H1 (cell line): Measurements from ENCODE around the gene TBCD. TPM values are rescaled to one million over a fixed set of nuclear protein-coding genes. Genes with fewer than 3 reads are reported as not detected.

Source experiments
- CTCF ChIA-PET: fragments of 300-600 bp; sonication (Branson Sonifier 250); formaldehyde crosslinking; loops from one replicate; lab custom pipeline; 2021; ENCODE audit not compliant: partially characterized antibody; lab: Charles Lee
- POLR2A ChIA-PET: fragments of 300-600 bp; sonication (Branson Sonifier 250); formaldehyde crosslinking; loops from one replicate; lab custom pipeline; 2021; ENCODE audit warnings: inconsistent platforms; ENCODE audit not compliant: partially characterized antibody; lab: Charles Lee
- DNase-seq, 2 experiments: peaks; one replicate each; pipeline versions ENCODE4 v3.0.0 to v3.0.0-alpha.2; 2010 to 2022; ENCODE audit warnings: low spot score in 2 of 2, low read depth in 1 of 2, mixed read lengths in 1 of 2
- FAIRE-seq: peaks from 2 replicates; lab custom pipeline; 2011; peaks lifted over from hg19 to GRCh38; lab: Jason Lieb, UNC
- H2AFZ ChIP-seq: 2 replicates; pipeline ENCODE4 v1.8.1; 2012; ENCODE audit warnings: low read length, inconsistent platforms
- H2AK5ac ChIP-seq: 2 replicates; pipeline ENCODE4 v1.6.1; 2013; ENCODE audit warnings: low read depth, low read length
- H2BK120ac ChIP-seq: replicated peaks from 2 replicates; pipeline ENCODE3; 2013; ENCODE audit warnings: low read depth, low read length, inconsistent platforms
- H2BK12ac ChIP-seq: 2 replicates; pipeline ENCODE4 v1.6.1; 2013; ENCODE audit warnings: low read depth, low read length
- H2BK15ac ChIP-seq: 2 replicates; pipeline ENCODE4 v1.6.1; 2013; ENCODE audit warnings: low read length
- H2BK20ac ChIP-seq: 2 replicates; pipeline ENCODE4 v1.6.1; 2013; ENCODE audit warnings: low read length
- H2BK5ac ChIP-seq: 2 replicates; pipeline ENCODE4 v1.6.1; 2013; ENCODE audit warnings: low read depth, low read length
- H3K14ac ChIP-seq: 2 replicates; pipeline ENCODE4 v1.6.1; 2013; ENCODE audit warnings: inconsistent platforms; ENCODE audit not compliant: insufficient read length
- H3K18ac ChIP-seq: 2 replicates; pipeline ENCODE4 v1.6.1; 2013; ENCODE audit warnings: low read length; ENCODE audit errors: extremely low read depth
- H3K23ac ChIP-seq: 2 replicates; pipeline ENCODE4 v1.6.1; 2013; ENCODE audit warnings: inconsistent platforms; ENCODE audit not compliant: insufficient read length
- H3K23me2 ChIP-seq: 2 replicates; pipeline ENCODE4 v1.6.1; 2013; ENCODE audit warnings: low read depth, low read length
- H3K27ac ChIP-seq: 2 replicates; pipeline ENCODE4 v1.6.1; 2011; ENCODE audit warnings: low read depth, low read length, inconsistent platforms
- H3K27me3 ChIP-seq, 4 experiments: replicated peaks in 1 of 4; 1 replicate in 1 of 4; 2 replicates in 3 of 4; pipeline versions ENCODE4 v1.6.1 to v1.8.1; 2011 to 2013; ENCODE audit warnings: low read length in 3 of 4, mild to moderate bottlenecking in 3 of 4, inconsistent platforms in 2 of 4, mixed read lengths in 2 of 4, moderate library complexity in 1 of 4; ENCODE audit not compliant: control insufficient read depth in 3 of 4, insufficient read depth in 3 of 4; ENCODE audit errors: extremely low read depth in 1 of 4
- H3K36me3 ChIP-seq, 4 experiments: 2 replicates each; pipeline versions ENCODE4 v1.6.1 to v1.8.1; 2011 to 2013; ENCODE audit warnings: mild to moderate bottlenecking in 4 of 4, low read length in 3 of 4, moderate library complexity in 2 of 4, control low read depth in 1 of 4, inconsistent platforms in 1 of 4; ENCODE audit not compliant: insufficient read depth in 4 of 4, control insufficient read depth in 2 of 4
- H3K4ac ChIP-seq: replicated peaks from 2 replicates; pipeline ENCODE3; 2013; ENCODE audit warnings: low read length, low read depth, mixed read lengths, inconsistent platforms; ENCODE audit not compliant: insufficient read length
- H3K4me1 ChIP-seq, 4 experiments: replicated peaks in 1 of 4; 1 replicate in 1 of 4; 2 replicates in 3 of 4; pipeline versions ENCODE4 v1.6.1 to v1.8.1; 2011 to 2013; ENCODE audit warnings: low read length in 3 of 4, inconsistent platforms in 2 of 4, mixed read lengths in 1 of 4; ENCODE audit not compliant: insufficient read depth in 4 of 4, control insufficient read depth in 3 of 4
- H3K4me2 ChIP-seq, 2 experiments: 2 replicates each; pipeline versions ENCODE4 v1.6.1 to v1.8.1; 2011 to 2013; ENCODE audit warnings: low read depth in 2 of 2, low read length in 2 of 2, control low read depth in 1 of 2, inconsistent platforms in 1 of 2, mild to moderate bottlenecking in 1 of 2; ENCODE audit not compliant: insufficient read depth in 1 of 2
- H3K4me3 ChIP-seq, 4 experiments: fragments of 200-600, 300-600 bp in 1 of 4; sonication (generic), shearing (Covaris generic), sonication (Bioruptor Twin) in 1 of 4; 2 replicates each; pipeline versions ENCODE4 v1.5.1 to v1.8.1; 2011 to 2016; ENCODE audit warnings: low read length in 4 of 4, low read depth in 3 of 4, control low read depth in 2 of 4, inconsistent platforms in 2 of 4, mild to moderate bottlenecking in 2 of 4, mixed read lengths in 1 of 4, moderate library complexity in 1 of 4; ENCODE audit not compliant: insufficient read depth in 2 of 4; ENCODE audit errors: extremely low read depth in 1 of 4
- H3K56ac ChIP-seq: replicated peaks from 2 replicates; pipeline ENCODE3; 2013; ENCODE audit warnings: low read depth, mild to moderate bottlenecking, mixed read lengths, low read length, inconsistent platforms; ENCODE audit not compliant: insufficient read length
- H3K79me1 ChIP-seq: 2 replicates; pipeline ENCODE4 v1.6.1; 2013; ENCODE audit warnings: low read depth, low read length, control low read depth
- H3K79me2 ChIP-seq, 2 experiments: 2 replicates each; pipeline versions ENCODE4 v1.6.1 to v1.8.1; 2012 to 2013; ENCODE audit warnings: low read length in 2 of 2, mild to moderate bottlenecking in 2 of 2, inconsistent platforms in 1 of 2; ENCODE audit not compliant: insufficient read depth in 2 of 2, control insufficient read depth in 1 of 2
- H3K9ac ChIP-seq, 4 experiments: replicated peaks in 1 of 4; 1 replicate in 1 of 4; 2 replicates in 3 of 4; pipeline versions ENCODE4 v1.6.1 to v1.8.1; 2011 to 2013; ENCODE audit warnings: low read depth in 3 of 4, low read length in 3 of 4, control low read depth in 2 of 4, mild to moderate bottlenecking in 2 of 4, moderate library complexity in 2 of 4, inconsistent platforms in 1 of 4; ENCODE audit errors: extremely low read depth in 1 of 4
- H3K9me3 ChIP-seq, 2 experiments: 2 replicates each; pipeline versions ENCODE4 v1.6.1 to v1.8.1; 2012 to 2013; ENCODE audit warnings: mild to moderate bottlenecking in 2 of 2, moderate library complexity in 2 of 2, control low read depth in 1 of 2, inconsistent platforms in 1 of 2, low read depth in 1 of 2, low read length in 1 of 2, mixed read lengths in 1 of 2; ENCODE audit not compliant: insufficient read depth in 2 of 2
- H4K20me1 ChIP-seq, 2 experiments: replicated peaks in 1 of 2; 2 replicates each; pipeline versions ENCODE3 to v1.8.1; 2011 to 2013; ENCODE audit warnings: inconsistent platforms in 2 of 2, low read length in 2 of 2, mild to moderate bottlenecking in 1 of 2; ENCODE audit not compliant: insufficient read depth in 2 of 2, control insufficient read depth in 1 of 2
- H4K5ac ChIP-seq: 2 replicates; pipeline ENCODE4 v1.6.1; 2013; ENCODE audit warnings: low read length, low read depth, mixed read lengths, inconsistent platforms; ENCODE audit not compliant: insufficient read length
- H4K8ac ChIP-seq: 2 replicates; pipeline ENCODE4 v1.8.0; 2013; ENCODE audit warnings: mild to moderate bottlenecking, moderate library complexity, low read length, inconsistent platforms; ENCODE audit not compliant: insufficient read depth; ENCODE audit errors: extremely low read depth
- H4K91ac ChIP-seq: replicated peaks from 2 replicates; pipeline ENCODE3; 2013; ENCODE audit warnings: low read length, mixed read lengths, inconsistent platforms; ENCODE audit not compliant: insufficient read length
- TEAD4 ChIP-seq: IDR thresholded peaks from 2 replicates; pipeline ENCODE4 v1.6.1; 2012; ENCODE audit warnings: low read depth, low read length, inconsistent platforms, mixed read lengths
- WGBS, 2 experiments: shearing (Covaris generic) in 1 of 2; methylation state at CpG; one replicate each; pipeline versions ENCODE4 v1.1.6 to v1.1.7; 2013 to 2015; ENCODE audit warnings: low lambda C conversion rate in 2 of 2, mixed read lengths in 2 of 2, inconsistent platforms in 1 of 2, low coverage in 1 of 2, missing lambda C conversion rate in 1 of 2; ENCODE audit not compliant: insufficient replicate concordance in 2 of 2, insufficient coverage in 1 of 2, insufficient read length in 1 of 2; ENCODE audit errors: extremely low coverage in 1 of 2, missing lambda C conversion rate in 1 of 2; 5-methylcytosine and 5-hydroxymethylcytosine counted together
- polyA plus RNA-seq, 7 experiments: library from polyadenylated mRNA; depleted of rRNA in 3 of 7; stranded (reverse) in 5 of 7; unstranded in 2 of 7; fragments of >200 nt in 5 of 7; fragments of 200-250 nt in 2 of 7; gene quantifications; 1 replicate in 5 of 7; 2 replicates in 1 of 7; 4 replicates in 1 of 7; pipeline versions ENCODE4 v1.2.1 to v1.2.3, GENCODE V29; 2011 to 2013; ENCODE audit warnings: missing spikeins in 2 of 7, mixed read lengths in 2 of 7
- total RNA-seq: library from RNA; stranded (reverse); fragmentation: NEBNext Ultra II Directional; extraction: Animal tissue kit (Norgen Biotek cat#: 25700); gene quantifications from 2 replicates; pipeline ENCODE4 v1.2.1, GENCODE V29; 2021
- TF ChIP-seq, protein P1 (sequence below): IDR thresholded peaks from 2 replicates; pipeline ENCODE4 v1.6.1; 2012; ENCODE audit warnings: low read length, inconsistent platforms
- TF ChIP-seq, protein P2 (sequence below): IDR thresholded peaks from 2 replicates; pipeline ENCODE4 v1.6.1; 2012; ENCODE audit warnings: inconsistent platforms

TBCD gene
- total and polyA plus RNA-seq, 2 of the 8 experiments (the other 6 are each of a cell fraction or from before 2014, with no cell fraction given), result 118 to 162 TPM

GRCh38 chr17:82949361-82949760 lies 197.5 kb downstream of the TBCD start:
- POLR2A ChIA-PET, result no interaction called here
- WGBS, 2 experiments, result 91% methylated on average over 20 of the region's 20 CpGs; no CpG with 5 or more reads in 1 of the 2 experiments

More at GRCh38 chr17:82949361-82949760, 197.5 kb downstream of the TBCD start:
- Histone ChIP-seq H2BK15ac (no peak overlapping the region), H3K14ac (no peak overlapping the region), H3K4me1 (no peaks in the 10 kb centered on the region), H3K23me2 (no peaks in the 10 kb centered on the region), H4K20me1 (no peaks in the 10 kb centered on the region), H2AK5ac (no peak overlapping the region), H2BK12ac (no peak overlapping the region), H3K27me3 (no peaks in the 10 kb centered on the region), H2BK120ac (no peak overlapping the region), H4K91ac (no peak overlapping the region), H3K56ac (no peak overlapping the region), H3K27ac (no peak overlapping the region), H2BK20ac (no peak overlapping the region), H3K9ac (no peak overlapping the region), H2AFZ (no peak overlapping the region), H3K4ac (no peak overlapping the region), H4K5ac (no peak overlapping the region), H3K36me3 (peaks cover 0 to 5% (median 2%) of the 10 kb centered on the region in 4 experiments; a peak in 5 of 8 replicates), H3K79me1 (no peaks in the 10 kb centered on the region), H3K4me2 (no peak overlapping the region), H3K79me2 (no peaks in the 10 kb centered on the region), H3K4me3 (no peak overlapping the region), H4K8ac (no peak overlapping the region), H3K18ac (no peak overlapping the region), H2BK5ac (no peak overlapping the region), H3K23ac (no peak overlapping the region), H3K9me3 (peaks cover 68 to 76% of the 10 kb centered on the region in 2 experiments)
- FAIRE-seq (no peak), DNase-seq (no peak)
- CTCF ChIA-PET, result no interaction called here
- TF ChIP-seq, protein P1, sequence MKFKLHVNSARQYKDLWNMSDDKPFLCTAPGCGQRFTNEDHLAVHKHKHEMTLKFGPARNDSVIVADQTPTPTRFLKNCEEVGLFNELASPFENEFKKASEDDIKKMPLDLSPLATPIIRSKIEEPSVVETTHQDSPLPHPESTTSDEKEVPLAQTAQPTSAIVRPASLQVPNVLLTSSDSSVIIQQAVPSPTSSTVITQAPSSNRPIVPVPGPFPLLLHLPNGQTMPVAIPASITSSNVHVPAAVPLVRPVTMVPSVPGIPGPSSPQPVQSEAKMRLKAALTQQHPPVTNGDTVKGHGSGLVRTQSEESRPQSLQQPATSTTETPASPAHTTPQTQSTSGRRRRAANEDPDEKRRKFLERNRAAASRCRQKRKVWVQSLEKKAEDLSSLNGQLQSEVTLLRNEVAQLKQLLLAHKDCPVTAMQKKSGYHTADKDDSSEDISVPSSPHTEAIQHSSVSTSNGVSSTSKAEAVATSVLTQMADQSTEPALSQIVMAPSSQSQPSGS, result no peak
- TF ChIP-seq, protein P2, sequence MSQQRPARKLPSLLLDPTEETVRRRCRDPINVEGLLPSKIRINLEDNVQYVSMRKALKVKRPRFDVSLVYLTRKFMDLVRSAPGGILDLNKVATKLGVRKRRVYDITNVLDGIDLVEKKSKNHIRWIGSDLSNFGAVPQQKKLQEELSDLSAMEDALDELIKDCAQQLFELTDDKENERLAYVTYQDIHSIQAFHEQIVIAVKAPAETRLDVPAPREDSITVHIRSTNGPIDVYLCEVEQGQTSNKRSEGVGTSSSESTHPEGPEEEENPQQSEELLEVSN, result 0 out of 2 replicates have a peak, but pooled peaks have one; percentile 28
- no peak for TF ChIP-seq TEAD4
